ENCODE data around the gene CHST15. TPM values are rescaled to one million over a fixed set of nuclear protein-coding genes. Genes with fewer than 3 reads are reported as not detected.
"Not testable (repeated sequence)": the region's sequence is repeated elsewhere in the genome, so short reads cannot be mapped to it uniquely, and the experiment has no call there.

CHST15 gene
- total RNA-seq, 1 donor from 2014 or later: 105 TPM

- DNase-seq (ENCODE audit: low read depth in 2 of 2): no peak
These were observed 45.8 kb downstream of the CHST15 start for GRCh38 chr10:124047427-124048152.

DNA sequence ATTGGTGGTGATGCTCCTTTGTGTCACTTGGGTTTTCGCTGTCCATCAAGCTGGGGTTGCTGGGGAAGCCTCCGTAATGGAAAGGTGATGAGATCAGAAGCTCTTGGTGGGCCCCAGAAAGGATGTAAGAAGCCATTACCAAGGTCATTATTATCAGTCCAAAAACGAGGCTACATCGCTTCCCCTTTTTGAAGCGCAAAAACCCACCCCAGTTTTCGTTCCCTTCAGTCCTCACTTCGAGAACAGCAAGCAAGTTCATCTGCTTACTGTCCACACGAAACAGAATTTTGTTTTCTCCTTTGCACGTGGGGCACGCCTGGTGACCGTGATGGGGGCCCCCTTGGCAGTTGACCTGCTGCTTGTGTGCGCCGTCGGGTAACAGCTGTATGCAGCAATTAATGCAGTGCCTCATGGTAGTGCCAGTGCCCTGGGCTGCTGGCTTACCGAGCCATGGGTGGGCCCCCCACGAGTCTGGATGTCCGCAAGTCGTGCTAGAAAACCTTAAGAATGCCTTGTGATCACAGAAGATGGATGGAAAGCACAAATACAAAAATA is 47.5 kb downstream of the CHST15 start:
- DNase-seq (ENCODE audit: low read depth in 2 of 2): no peak

GRCh38 chr10:124045276-124045675 is 48.1 kb downstream of the CHST15 start:
- DNase-seq (ENCODE audit: low read depth in 2 of 2): no peak

DNA sequence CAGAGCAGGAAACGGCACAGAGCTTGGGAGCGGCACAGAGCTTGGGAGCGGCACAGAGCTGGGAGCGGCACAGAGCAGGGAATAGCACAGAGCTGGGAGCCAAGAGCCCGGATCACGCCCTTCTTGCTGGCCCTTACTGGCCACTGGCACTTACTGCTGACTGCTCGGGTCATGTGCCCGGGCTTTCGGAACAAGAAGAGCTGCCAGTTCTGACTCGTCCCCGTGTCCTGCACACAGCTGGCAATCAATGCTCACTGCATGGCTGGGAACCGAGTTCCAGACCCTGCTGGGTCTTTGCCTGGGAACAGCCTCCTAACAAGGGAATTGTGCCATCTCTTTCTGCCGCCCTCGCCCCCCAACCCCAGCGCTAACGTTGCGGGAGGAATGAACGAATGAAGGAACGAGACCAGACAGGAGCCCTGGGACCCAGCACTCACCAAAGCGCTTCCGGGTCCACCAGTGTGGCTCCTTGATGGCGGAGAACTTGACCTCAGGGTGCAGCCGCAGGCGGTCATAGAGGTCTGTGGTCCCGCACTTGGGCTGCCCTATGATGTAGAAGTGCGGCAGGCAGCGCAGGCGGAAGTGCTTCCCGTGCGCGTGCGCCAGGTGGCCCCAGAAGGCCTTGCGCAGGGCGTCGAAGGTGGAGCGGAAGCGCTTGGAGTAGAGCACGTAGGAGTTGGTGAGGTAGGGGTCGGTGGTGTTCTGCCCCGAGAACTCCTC is 49.1 kb downstream of the CHST15 start:
- DNase-seq (ENCODE audit: low read depth in 2 of 2): no peak

- DNase-seq (ENCODE audit: low read depth in 2 of 2): no peak
These were observed 49.9 kb downstream of the CHST15 start for GRCh38 chr10:124043310-124044142.

DNA sequence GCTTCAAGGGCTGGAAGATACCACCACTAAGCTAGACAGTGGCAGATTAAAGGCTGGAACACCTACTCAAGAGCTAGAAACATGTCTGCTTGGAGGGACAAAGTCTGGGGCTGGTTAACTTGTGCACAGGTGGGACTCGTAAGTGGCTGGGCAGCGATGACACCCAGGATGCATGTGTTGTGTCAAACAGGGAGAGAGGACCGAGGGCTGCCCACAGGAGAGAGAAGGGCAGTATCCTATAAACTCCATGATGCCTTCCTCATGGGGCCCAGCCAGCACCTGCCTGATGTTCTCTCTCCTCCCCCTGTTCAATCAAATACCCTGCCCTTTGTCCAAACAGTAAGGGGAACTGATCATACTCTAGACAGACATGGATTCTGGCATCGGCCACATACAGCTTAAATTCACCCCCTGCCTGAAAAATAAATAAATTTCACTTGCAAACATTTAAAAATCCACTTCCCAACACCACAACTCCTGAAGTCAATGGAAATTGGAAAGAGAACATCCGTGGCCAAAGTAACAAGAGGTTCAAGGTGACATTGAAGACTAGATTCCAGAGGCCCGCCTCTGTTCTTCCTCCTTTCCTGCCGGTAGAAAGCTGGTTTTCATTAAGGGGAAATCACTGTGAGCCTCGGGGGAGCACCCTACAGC is 50.6 kb downstream of the CHST15 start:
- DNase-seq (ENCODE audit: low read depth in 2 of 2): no peak

DNA sequence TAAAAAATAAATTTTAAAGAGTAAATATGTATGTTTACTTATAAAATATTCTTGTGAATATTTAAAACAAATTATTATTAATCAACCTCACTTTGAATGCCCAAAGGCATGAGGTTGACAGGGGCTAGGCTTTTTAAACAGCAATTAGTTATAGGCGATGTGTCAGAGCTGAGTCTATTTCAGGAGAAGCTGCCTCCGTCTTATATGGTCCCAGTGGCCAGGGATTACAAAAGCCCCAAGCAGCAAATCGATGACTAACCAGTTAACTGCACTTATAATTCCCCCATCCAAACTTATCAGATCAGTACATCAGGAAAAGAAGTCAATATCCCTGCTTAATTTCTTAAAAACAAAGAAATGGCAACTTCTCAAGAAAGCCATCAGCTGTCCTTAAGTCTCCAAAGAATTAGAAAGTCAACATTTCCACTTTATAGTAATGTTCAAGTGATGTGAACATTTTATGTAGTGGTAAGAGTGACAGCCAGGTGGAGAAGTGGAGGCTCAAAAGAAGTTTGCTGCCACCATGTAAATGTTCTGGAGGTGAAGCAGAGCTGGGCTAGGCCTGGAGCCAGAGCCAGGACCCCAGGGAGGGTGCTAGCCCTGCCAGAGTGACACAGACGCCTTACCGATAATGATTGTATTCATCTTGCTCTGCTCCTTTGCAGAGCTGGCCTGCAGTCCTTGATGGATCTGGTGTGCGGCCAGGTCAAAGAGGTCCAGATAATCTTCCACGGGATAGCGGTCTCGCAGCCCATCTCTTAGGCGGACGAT is 51.5 kb downstream of the CHST15 start:
- no peak for DNase-seq (ENCODE audit: low read depth in 2 of 2)

DNA sequence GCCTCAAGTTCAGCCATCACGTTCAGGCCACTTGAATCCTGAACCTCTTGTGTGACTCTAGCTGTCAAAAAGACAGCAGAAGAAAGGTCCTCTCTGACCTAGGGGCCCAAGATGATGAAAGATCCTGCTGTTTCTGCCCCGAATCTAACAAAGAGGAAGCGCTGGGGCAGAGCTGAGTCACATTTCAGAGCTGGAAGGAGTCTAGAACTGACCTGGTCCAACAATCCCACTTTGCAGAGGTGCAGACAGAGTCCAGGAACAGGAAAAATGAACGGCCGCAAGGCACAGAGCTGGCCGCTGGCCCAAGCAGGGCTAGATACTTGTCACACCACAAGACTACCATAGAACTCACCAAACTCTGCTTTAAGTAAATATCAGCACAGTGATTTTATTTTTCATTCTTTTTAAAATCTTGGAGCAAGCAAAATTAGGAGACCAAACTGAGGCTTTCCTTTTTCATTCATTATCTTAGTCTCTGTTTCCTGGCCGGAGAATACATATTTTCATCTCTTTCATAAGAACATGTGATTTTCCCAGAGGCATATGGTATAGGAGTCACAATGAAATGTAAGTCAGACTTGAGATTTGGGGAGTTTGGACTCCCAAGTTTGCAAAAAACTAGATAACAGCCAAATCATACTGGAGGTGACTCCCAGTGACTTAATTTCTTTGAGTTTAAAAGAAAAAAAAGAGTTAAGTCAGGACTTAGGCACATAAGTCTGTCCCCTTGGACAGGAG is 52.8 kb downstream of the CHST15 start:
- peak in 1 of 2 donors; percentile 17 for DNase-seq (ENCODE audit: low read depth in 2 of 2)

DNA sequence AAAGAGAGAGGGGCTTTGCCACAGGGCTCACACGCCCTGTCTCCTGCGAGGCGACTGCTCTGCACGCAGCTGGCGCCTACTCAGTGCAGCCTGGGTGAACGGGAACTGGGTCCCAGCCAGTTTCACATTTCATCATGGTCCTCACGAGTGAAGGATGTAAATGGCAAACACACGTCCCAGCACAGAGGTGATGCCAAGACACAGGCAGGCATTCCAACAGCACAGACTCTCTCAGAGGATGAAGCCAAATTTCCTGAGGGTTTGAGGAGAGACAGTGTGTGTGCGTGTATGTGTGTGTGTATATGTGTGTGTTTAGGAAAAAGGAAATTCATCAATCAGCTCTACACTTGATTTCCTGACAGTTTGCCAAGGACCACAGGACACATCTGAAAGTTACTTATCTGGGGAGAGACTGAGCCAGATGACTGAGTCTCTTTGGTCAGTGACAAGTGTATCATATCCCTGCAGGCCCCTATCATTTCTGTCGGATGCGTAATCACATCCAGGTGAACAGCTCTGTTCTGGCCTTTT is 53.9 kb downstream of the CHST15 start:
- DNase-seq (ENCODE audit: low read depth in 2 of 2): peak; percentile 75 to 98

- no peak for DNase-seq (ENCODE audit: low read depth in 2 of 2)
These were observed 55.6 kb downstream of the CHST15 start for GRCh38 chr10:124037784-124038183.

DNA sequence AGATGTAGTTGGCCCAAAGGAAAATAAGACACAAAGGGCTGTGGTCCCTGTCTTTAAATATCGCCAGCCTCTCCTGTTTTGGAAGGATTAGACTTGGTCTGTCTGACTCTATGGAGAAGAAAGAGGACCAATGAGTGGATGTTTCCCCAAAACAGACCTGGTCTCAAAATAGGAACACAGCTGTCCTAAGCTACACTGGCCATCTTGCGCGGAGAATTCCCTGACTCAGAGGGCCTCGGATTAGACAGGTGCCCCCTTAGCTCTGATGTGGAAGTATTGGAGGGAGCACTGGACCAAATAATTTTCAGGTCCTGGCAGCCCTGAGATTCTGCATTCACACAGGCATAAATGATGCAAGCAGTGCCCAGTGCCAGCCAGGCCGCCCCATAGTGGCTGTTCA is 56.1 kb downstream of the CHST15 start:
- no peak for DNase-seq (ENCODE audit: low read depth in 2 of 2)

DNA sequence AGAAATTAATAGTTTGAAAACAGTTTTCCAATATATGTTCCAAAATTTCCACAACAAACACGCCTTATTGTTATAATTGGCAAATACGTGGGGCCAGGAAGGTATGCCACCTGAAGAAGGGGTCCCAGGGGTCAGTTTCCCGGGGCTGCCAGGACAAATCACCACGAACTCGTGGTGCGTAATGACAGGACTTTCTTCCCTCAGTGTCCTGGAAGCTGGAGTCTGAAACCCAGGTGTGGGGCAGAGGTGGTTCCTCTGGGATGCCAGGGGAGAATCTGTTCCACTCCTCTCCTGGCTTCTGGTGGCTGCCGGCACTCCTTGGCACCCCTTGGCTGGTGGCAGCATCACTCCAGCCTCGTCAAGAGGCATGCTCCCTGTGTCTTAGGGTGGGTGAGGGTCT is 56.7 kb downstream of the CHST15 start:
- DNase-seq (ENCODE audit: low read depth in 2 of 2): no peak

DNA sequence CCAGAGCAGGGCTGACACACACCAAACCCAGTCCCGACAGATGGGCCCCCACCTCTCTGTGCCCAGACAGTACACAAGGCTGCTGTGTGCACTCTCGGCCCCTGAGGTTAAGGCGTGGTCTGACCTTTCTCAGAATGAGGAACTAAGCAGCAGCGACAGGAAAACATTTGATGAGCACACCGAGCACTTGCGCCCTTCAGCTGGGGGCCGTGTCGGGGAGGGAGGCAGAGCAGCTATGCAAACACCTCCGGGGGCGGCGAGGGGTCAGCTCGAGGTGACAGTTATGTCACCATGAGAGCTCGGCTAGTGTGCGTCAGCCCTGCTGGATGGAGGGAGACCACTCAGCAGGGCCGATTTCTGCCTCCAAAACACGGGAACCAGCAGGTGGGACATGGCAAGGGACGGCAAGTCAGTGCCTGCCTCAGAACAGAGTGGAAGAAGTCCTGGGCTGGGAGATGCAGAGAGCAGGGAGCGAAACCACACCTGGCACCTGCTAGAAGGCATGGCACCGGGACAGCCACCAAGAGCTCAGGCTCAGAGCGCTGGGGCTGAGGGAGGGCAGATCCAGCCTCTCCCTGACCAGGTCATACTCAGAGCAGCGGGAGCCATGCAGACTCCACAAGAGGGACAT is 57.4 kb downstream of the CHST15 start:
- peak in 1 of 2 donors; percentile 41 for DNase-seq (ENCODE audit: low read depth in 2 of 2)

GRCh38 chr10:124035306-124035927 is 58.0 kb downstream of the CHST15 start:
- DNase-seq (ENCODE audit: low read depth in 2 of 2): no peak

- DNase-seq (ENCODE audit: low read depth in 2 of 2): not testable (repeated sequence)
These were observed 58.7 kb downstream of the CHST15 start for GRCh38 chr10:124034576-124035305.

DNA sequence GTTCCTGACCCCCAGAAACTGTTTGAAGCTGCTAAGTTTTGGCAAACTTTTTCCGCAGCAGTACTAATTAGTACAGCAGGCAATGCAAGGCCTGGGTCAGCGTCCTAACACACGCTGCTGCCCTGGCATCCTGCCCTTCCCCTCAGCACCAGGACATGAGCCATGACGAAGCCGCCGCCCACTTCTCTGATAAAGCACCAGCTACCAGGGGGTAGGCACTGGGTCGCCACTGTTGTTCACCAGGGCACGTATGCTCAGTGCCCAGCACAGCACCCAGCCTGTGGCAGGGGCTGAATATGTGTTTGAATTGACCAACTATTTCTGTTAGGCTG is 59.5 kb downstream of the CHST15 start:
- peak in 1 of 2 donors; percentile 64 for DNase-seq (ENCODE audit: low read depth in 2 of 2)

DNA sequence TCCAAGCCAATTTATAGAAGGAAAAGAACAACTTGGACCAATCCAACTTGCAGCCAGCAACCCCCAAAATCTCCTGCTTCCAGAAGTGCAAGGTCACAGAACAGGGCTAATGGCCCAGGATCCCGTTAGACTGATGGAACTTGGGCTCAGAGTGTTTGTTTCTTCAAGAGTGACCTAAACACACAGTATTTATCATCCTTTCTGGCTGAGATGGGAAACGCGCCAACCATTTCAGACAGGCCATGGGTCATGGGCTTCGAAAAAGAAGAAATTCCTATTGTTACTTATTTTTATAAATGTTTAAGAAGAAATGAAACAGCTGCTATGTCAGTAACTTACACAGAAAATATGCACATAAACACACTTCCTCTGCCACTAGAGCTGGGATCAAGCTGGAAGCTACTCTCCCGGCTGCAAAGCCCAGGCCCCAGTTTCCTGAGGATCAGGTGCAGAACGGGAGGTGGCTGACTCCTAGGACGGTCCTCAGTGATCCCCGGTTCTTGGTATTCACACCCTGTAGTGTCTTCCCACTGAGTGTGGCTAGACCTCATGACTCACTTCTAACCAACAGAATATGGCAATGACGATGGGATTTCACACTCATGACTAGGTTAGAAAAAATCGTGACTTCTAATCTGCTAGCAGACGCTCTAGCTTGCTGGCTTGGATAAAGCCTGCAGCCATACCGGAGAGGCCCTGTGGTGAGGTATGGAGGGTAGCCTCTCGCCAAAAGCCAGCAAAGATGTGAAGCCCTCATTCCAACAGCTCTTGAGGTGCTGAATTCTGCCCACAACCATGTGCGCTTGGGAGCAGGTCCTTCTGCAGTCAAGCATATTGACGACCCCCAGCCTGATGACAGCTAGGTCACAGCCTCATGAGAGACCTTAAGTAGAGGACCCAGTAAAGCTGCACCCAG is 60.2 kb downstream of the CHST15 start:
- peak; percentile 41 to 53 for DNase-seq (ENCODE audit: low read depth in 2 of 2)
